Neuron (in vitro differentiated cells): ENCODE measurements around the gene FTSJ1.

ENCODE experiments used
- H2AFZ ChIP-seq: one replicate; pipeline ENCODE4 v1.6.1; 2013; ENCODE audit warnings: low read depth, mild to moderate bottlenecking, inconsistent platforms, low read length, moderate library complexity
- H3K27me3 ChIP-seq: one replicate; pipeline ENCODE4 v1.6.1; 2013; ENCODE audit warnings: low read length; ENCODE audit not compliant: insufficient read depth
- H3K36me3 ChIP-seq: one replicate; pipeline ENCODE4 v1.6.1; 2013; ENCODE audit warnings: low read length; ENCODE audit not compliant: insufficient read depth
- H3K4me1 ChIP-seq: one replicate; pipeline ENCODE4 v1.6.1; 2013; ENCODE audit warnings: low read length; ENCODE audit not compliant: insufficient read depth
- H3K4me3 ChIP-seq: 2 replicates; pipeline ENCODE4 v1.5.1; 2013; ENCODE audit warnings: mild to moderate bottlenecking, low read length, moderate library complexity
- H3K9me3 ChIP-seq: one replicate; pipeline ENCODE4 v1.6.1; 2013; ENCODE audit warnings: low read length

The FTSJ1 gene

DNA sequence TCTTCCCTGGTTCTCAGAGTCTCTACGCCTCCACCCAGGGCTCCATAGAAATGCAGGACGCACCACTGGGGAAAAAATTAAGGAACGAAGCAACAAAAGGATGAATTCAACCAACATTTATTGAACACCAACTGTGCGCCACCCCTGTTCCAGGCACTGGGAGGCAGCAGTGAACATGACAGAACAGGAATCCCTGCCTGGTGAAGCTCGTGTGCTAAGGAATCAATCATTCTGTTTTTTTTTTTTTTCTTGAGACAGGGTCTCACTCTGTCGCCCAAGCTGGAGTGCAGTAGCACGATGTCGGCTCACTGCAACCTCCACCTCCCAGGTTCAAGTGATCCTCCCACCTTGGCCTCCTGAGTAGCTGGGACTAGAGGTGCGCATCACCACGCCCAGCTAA, 1.9 kb upstream of the FTSJ1 start:
- Histone ChIP-seq H3K27me3 (no peaks in the 10 kb centered on the region), H3K4me3 (no peak overlapping the region), H2AFZ (no peak overlapping the region), H3K9me3 (no peaks in the 10 kb centered on the region), H3K36me3 (no peaks in the 10 kb centered on the region), H3K4me1 (no peaks in the 10 kb centered on the region)

DNA sequence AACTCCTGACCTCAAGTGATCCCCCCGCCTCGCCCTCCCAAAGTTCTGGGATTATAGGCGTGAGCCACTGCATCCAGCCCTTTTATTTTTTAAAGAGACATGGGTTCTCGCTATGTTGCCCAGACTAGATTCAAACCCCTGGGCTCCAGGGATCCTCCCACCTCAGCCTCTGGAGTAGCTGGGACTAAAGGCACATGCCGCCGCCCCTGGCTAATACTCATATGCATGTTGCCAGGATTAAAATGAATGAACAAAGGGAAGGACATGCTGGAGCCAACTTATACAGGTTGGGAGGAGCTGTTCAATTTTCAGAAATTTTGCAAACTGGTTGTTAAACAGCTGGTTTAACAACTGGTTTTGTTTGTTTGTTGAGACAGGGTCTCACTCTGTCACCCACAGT, 1.4 kb upstream of the FTSJ1 start:
- no peak overlapping the region for H3K4me3 ChIP-seq
- no peak overlapping the region for H2AFZ ChIP-seq
- no peaks in the 10 kb centered on the region for H3K4me1 ChIP-seq

DNA sequence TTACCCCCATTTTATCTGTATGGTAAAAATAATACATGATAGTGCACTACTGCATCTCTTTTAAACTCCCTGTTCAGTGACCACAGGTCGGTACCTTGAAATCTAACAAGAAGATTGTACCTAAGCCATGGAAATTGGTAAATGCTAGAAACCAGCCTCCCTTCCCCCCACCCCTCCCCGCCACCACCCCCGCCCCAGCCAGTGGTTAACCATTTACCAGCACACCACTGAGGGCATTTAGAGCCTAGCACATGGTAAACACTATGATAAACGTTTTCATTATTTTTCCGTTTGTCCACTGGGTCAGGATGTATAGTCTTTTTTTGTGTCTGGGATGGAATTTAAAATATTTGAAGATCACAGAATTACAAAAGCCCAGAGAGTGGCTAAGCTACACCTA, 703 bp upstream of the FTSJ1 start:
- H3K4me1 ChIP-seq: no peaks in the 10 kb centered on the region
- H3K4me3 ChIP-seq: peak overlapping the region; percentile 90
- H3K27me3 ChIP-seq: no peaks in the 10 kb centered on the region
- peak overlapping the region; percentile 24 for H2AFZ ChIP-seq
- no peaks in the 10 kb centered on the region for H3K9me3 ChIP-seq
- no peaks in the 10 kb centered on the region for H3K36me3 ChIP-seq

More for the DNA sequence above, 1.4 kb upstream of the FTSJ1 start:
- Histone ChIP-seq H3K27me3 (no peaks in the 10 kb centered on the region), H3K9me3 (no peaks in the 10 kb centered on the region), H3K36me3 (no peaks in the 10 kb centered on the region)

DNA sequence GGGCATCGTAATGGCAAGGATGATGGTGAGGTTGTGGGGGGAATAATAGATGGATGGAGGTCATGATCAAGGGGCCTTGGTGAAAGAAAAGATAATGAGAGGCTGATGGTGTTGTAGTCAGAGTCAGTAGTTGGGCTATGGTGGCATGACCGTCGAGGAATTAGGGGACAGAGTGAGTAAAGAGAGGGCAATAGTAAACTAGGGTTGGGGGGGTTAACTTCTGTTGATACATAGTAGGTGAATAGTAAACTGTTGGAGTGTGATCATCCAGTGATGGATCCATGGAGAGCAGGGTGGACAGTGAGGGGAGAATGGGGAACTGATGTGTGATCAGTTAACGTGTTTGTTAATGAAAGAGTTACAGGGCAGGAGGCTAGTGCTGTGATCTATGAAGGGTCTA, 920 bp downstream of the FTSJ1 start:
- Histone ChIP-seq H3K36me3 (peaks cover 9% of the 10 kb centered on the region), H3K9me3 (no peaks in the 10 kb centered on the region), H3K4me3 (peak overlapping the region; percentile 90), H2AFZ (no peak overlapping the region), H3K27me3 (no peaks in the 10 kb centered on the region), H3K4me1 (no peaks in the 10 kb centered on the region)

DNA sequence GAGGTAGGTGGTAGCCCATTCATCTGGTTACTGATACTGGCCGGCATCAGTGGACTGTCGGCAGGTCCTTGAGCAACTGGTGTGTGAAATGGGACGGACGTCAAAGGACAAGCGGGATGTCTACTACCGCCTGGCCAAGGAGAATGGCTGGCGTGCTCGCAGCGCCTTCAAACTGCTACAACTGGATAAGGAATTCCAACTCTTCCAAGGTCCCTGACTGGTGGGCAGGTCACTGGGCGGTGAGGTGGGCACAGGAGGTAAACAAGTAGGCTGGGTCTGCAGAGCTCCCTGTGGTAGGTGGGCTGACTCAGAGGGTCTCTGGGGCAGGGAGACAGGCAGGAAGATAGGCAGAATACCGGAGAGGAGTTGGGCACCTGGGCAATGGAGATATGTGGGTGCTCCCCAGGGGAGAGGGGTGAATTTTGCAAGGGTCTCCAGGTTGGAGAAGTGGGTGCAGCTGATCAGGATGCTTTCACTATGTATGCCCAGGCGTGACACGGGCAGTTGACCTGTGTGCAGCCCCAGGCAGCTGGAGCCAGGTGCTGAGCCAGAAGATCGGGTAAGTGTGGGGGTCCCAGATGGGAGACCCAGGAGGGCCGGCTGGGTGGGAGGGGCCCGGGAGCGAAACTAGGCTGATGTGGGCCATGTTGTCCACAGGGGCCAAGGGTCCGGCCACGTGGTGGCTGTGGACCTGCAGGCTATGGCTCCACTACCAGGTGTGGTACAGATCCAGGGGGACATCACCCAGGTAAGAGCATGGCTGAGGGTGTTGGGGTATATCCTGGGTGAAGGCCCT, 2.2 kb downstream of the FTSJ1 start:
- Histone ChIP-seq H3K27me3 (no peaks in the 10 kb centered on the region), H3K9me3 (no peaks in the 10 kb centered on the region), H2AFZ (no peak overlapping the region), H3K4me1 (no peaks in the 10 kb centered on the region), H3K4me3 (no peak overlapping the region), H3K36me3 (peaks cover 18% of the 10 kb centered on the region)

DNA sequence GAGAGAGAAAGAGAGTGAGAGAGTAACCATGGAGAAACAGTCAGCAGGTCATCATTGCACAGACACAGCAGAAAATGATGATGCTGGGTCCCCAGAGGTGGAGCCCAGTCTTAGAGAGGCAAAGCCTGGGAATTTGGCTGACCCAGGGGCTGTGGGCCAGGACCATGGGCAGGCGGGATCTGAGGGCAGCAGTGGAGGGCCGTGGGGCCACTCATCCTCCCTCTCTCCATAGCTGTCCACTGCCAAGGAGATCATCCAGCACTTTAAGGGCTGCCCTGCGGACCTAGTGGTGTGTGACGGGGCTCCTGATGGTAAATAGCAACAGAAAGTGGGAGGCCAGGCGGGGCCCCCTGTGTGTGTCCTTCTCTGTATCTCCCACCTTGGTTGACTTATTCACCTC, 2.8 kb downstream of the FTSJ1 start:
- peaks cover 21% of the 10 kb centered on the region for H3K36me3 ChIP-seq
- no peaks in the 10 kb centered on the region for H3K9me3 ChIP-seq
- no peak overlapping the region for H2AFZ ChIP-seq
- no peaks in the 10 kb centered on the region for H3K4me1 ChIP-seq
- H3K27me3 ChIP-seq: no peaks in the 10 kb centered on the region
- H3K4me3 ChIP-seq: no peak overlapping the region

DNA sequence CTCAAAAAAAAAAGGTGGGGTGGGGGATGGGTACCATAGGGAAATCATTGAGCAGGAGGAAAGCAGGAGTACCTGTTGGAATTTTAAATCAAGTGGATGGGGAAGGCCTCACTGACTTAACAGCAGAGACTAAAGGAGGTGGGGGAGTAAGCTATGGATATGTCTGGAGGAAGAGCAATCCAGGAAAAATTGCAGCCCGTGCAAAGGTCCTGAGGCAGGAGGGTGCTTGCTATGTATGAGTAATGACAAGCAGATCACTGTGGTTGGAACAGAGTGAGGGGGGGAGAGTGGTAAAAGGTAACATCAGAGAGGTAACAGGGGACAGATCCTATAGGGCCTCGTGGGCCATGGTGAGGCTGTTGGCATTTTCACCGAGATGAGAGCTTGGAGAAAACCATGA, 4.1 kb downstream of the FTSJ1 start:
- no peaks in the 10 kb centered on the region for H3K4me1 ChIP-seq
- no peaks in the 10 kb centered on the region for H3K27me3 ChIP-seq
- no peaks in the 10 kb centered on the region for H3K9me3 ChIP-seq
- no peak overlapping the region for H2AFZ ChIP-seq
- peaks cover 22% of the 10 kb centered on the region for H3K36me3 ChIP-seq
- H3K4me3 ChIP-seq: no peak overlapping the region

DNA sequence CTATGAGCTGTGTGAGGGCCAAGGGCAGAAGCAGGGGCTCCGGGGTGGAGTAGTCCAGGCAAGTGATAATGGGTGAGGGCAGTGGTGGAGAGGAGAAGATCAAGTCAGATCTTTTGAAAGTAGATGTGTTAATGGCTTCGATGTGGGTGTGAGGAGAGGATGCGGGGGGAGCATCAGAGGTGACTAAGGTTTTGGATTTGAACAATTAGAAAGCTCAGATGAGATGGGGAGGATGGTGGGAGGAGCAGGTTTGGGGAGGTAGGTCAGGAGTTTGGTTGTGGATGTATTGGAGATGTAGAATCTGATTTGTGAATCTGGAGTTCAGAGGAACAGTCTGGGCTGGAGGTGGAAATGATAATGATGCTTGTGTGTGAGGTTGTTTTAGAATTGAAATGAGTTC, 4.6 kb downstream of the FTSJ1 start:
- H3K36me3 ChIP-seq: peaks cover 22% of the 10 kb centered on the region
- no peaks in the 10 kb centered on the region for H3K4me1 ChIP-seq
- no peak overlapping the region for H3K4me3 ChIP-seq
- H3K27me3 ChIP-seq: no peaks in the 10 kb centered on the region
- no peaks in the 10 kb centered on the region for H3K9me3 ChIP-seq
- no peak overlapping the region for H2AFZ ChIP-seq

DNA sequence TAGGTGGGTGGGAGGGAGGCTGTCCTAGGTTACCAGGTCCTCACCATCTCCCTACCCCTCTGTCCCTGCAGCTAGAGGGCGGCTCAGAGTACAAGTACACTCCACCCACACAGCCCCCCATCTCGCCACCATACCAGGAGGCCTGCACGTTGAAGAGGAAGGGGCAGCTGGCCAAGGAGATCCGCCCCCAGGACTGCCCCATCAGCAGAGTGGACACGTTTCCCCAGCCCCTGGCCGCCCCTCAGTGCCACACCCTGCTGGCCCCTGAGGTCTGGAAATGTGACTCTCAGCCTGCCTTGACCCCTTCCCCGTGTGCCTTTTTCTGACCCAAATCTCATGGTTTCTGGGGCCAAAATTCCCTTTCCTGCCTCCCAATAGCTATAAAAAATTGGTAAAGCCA, 6.5 kb downstream of the FTSJ1 start:
- no peak overlapping the region for H3K4me3 ChIP-seq
- no peaks in the 10 kb centered on the region for H3K9me3 ChIP-seq
- H3K36me3 ChIP-seq: peaks cover 22% of the 10 kb centered on the region
- H3K4me1 ChIP-seq: no peaks in the 10 kb centered on the region
- no peak overlapping the region for H2AFZ ChIP-seq
- no peaks in the 10 kb centered on the region for H3K27me3 ChIP-seq

DNA sequence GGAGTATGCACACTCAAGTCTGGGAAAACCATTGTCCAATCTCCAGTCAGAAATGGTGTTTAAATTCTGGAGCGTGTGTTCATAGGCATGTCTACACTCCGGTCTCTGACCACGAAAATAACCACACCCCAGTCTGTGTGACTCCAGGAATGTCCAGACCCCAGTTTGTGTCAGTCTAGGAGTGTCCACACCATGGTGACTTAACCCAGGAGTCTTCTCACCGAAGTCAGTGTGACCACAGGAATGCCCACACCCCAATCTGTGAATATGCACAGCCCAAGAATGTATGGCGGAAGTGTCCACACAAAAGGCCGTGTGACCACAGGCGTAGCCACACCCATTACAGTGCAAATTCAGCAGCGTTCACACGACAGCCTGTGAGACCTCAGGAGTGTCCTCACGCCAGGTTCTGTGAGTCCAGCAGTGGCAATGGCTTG, 11.4 kb downstream of the FTSJ1 start:
- H3K4me1 ChIP-seq: no peaks in the 10 kb centered on the region
- no peaks in the 10 kb centered on the region for H3K9me3 ChIP-seq
- H2AFZ ChIP-seq: no peak overlapping the region
- H3K36me3 ChIP-seq: peaks cover 8% of the 10 kb centered on the region
- no peak overlapping the region for H3K4me3 ChIP-seq
- H3K27me3 ChIP-seq: no peaks in the 10 kb centered on the region

DNA sequence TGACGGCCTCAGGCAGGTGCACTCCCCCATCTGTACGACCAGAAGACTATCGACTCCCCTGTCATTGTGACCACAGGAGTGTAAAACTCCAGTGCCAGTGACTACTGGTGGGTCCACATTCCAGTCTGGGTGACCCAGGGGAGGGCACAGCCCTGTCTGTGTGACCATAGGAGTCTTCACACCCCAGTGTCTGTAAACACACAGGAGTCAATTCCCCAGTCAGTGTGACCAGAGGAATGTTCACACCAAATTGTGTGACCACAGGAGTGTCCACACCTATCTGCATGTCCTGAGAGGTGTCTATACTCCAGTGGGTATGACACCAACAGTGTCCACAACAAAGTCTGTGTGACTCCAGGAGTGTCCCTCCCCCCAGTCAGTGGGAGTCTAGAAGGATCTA, 12.0 kb downstream of the FTSJ1 start:
- H2AFZ ChIP-seq: no peak overlapping the region
- no peaks in the 10 kb centered on the region for H3K9me3 ChIP-seq
- H3K4me3 ChIP-seq: no peak overlapping the region
- H3K36me3 ChIP-seq: peaks cover 3% of the 10 kb centered on the region
- H3K27me3 ChIP-seq: no peaks in the 10 kb centered on the region
- H3K4me1 ChIP-seq: no peaks in the 10 kb centered on the region

DNA sequence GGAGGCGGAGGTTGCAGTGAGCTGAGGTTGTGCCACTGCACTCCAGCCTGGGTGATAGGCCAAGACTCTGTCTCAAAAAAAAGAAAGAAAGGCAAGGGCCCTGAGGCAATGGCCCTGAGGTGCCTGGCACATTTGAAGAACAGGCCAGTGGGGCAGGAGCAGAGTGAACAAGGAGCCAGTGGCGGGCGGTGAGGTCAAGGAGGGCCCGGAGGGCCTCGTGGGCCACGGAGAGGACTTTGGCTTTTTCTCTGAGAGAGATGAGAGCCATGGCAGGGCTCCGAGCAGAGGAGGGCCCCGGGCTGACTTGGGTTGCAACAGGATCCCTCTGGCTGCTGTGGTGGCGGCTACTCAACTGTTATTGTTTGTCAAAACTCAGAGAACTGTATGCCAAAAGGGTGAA, 13.3 kb downstream of the FTSJ1 start:
- Histone ChIP-seq H3K36me3 (no peaks in the 10 kb centered on the region), H3K27me3 (no peaks in the 10 kb centered on the region), H2AFZ (no peak overlapping the region), H3K4me3 (no peak overlapping the region), H3K9me3 (no peaks in the 10 kb centered on the region), H3K4me1 (no peaks in the 10 kb centered on the region)

DNA sequence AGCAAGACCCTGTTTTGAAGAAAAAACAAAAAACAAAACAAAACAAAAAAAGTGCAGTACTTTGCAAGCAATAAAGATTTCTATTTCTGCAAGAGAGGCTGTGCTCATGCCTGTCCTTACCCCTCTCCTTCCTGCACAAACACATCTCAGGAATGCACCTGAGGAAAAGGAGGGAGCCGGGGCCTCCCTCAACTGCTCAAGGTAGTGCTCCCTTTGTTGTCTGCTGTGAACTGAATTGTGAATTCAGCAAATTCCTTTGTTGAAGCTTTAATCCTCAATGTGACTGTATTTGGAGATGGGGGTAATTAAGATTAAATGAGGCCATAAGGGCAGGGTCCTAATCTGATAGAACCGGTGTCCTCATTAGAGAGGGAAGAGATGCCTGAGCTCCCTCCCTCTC, 13.9 kb downstream of the FTSJ1 start:
- Histone ChIP-seq H3K4me3 (no peak overlapping the region), H2AFZ (no peak overlapping the region), H3K27me3 (no peaks in the 10 kb centered on the region), H3K4me1 (no peaks in the 10 kb centered on the region), H3K9me3 (no peaks in the 10 kb centered on the region), H3K36me3 (no peaks in the 10 kb centered on the region)

DNA sequence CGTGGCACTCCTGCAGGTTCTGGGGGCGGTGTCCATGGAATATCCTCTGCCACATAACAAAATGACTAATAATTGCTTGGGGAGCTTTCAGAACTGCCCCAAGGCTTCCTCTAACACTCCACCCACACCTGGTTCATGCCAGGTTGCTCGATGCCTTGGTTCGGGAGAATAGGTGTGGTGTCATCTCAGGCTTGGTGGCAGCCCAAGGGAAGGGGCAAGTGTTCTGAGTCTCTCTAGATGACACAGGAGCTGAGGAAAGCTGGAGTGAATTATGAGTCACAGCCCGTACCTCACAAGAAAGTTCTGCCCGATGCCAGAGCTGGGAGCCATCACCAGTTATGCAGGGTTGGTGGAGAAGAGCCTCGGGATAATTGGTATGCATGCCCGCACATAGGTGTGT, 14.7 kb downstream of the FTSJ1 start:
- Histone ChIP-seq H2AFZ (no peak overlapping the region), H3K4me3 (no peak overlapping the region), H3K27me3 (no peaks in the 10 kb centered on the region), H3K36me3 (no peaks in the 10 kb centered on the region), H3K4me1 (no peaks in the 10 kb centered on the region), H3K9me3 (no peaks in the 10 kb centered on the region)
